HG02588 (cell line): ENCODE results near the gene SLC12A7.
A peak's percentile ranks its signal among the peaks of the same experiment; 100 is the strongest.
"Not testable (repeated sequence)": the region's sequence is repeated elsewhere in the genome, so short reads cannot be mapped to it uniquely, and the experiment has no call there.

Experiments
- ATAC-seq: cut with Tn5 transposase; IDR thresholded peaks from one replicate; pipeline ENCODE4 v1.9.1; 2021; ENCODE audit warnings: mild to moderate bottlenecking, moderate library complexity; ENCODE audit not compliant: unreplicated experiment

SLC12A7 gene

GRCh38 chr5:1011741-1012312 is 100.0 kb downstream of the SLC12A7 start:
- no peak for ATAC-seq

GRCh38 chr5:1011226-1011631 is 100.6 kb downstream of the SLC12A7 start:
- no peak for ATAC-seq

GRCh38 chr5:1010641-1011046 is 101.2 kb downstream of the SLC12A7 start:
- ATAC-seq: no peak

DNA sequence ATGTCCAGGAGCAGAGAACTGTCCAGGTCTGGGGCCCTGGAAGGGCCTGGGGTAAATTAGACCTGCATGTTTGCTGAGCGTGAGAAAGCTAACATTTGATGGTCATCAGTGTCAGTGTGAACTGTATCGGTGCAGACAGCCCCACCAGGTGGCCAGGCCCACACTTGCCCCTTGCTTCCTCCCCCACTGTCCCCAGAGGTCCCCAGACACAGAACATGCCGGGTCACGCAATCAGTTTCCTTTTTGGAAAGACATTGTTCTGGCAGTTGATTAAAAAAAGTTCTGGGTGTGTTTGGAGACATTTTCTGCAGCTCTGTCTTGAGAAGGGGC is 101.7 kb downstream of the SLC12A7 start:
- ATAC-seq: no peak

GRCh38 chr5:1009359-1010180 is 102.3 kb downstream of the SLC12A7 start:
- no peak for ATAC-seq

DNA sequence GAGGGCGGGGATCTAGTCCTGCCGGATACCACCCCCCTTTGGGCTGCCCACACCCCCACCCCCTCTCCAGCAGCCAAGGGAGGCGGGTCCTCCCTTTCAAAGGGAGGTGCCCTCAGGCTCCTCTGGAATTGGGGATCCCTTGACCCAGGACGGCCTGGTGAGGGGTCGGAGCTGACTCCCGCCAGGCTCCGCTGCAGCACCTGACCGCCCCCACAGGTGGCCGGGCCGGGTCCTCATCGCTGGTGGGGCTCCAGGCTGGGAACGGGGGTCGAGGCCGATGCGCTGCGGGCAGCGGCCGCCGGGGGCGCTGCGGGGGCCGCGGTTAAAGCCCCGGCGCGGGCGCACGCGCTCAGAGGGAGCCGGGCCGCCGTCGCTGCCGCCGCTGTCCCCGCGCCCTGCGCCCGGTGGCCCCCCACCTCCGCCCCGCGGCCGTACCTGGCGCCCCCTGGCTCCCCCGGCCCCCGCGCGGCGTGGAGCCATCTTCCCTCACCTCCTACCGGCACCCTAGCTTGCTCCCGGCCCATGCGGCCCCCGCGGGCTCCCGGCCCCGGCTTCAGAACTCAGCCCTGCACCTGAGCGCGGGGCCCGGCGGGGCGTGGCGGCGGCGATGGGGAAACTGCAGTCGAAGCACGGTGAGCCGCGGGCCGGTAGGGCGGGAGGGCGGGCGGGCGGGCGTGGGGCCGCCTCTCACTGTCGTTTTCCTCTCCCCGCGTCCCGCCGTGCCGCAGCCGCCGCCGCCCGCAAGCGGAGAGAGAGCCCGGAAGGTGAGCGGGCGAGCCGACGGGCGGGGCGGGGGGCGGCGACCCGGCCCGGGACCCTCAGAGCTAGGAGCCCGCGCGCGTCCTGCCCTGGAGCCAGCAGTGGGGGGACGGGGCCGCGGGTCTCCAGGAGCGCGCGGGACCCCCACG is 103.2 kb downstream of the SLC12A7 start, which contains the start of gene NKD2:
NKD2 (plus strand) TSS at position 352 of the 908 bp plus-strand sequence; CDS start at position 608, 256 bp downstream.
- peak; percentile 37 for ATAC-seq

DNA sequence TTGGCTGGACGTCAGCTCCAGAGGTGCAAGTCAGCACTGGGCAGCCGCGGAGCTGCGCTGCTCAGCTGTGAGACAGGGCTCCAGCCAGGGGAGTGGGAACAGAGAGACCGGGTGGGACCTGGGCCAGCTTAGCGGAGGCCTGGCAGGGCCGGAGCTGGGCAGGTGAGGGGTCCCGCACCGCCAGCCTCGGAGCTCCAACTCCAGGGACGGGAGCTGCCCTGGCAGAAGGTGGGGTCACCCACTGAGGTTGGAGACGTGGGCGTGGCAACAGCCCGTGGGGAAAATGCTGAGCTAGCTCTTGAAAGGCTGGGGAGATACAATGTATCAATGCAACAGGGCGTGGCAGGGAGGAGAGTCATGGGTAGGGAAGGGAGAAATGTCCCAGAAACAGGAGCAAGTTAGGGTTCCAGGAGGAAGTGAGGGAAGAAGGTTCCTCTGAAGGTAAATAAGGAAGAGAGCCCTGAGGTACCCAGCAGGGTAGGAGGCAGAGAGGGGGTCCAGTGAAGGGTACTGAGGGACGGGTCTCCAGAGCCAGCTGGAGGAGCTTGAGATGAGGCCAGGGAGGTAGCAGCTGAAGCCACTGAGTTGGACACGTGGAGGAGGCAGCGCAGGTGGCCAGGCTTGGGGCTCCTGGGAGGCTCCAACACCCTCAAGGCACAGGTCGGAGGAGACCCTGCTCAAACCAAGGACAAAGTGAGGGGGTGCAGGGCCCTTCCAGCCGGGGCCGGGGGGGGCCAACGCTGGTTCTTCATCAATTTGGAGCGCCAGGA is 104.0 kb downstream of the SLC12A7 start:
- no peak for ATAC-seq

GRCh38 chr5:1007221-1007680 is 104.6 kb downstream of the SLC12A7 start:
- no peak for ATAC-seq

- ATAC-seq: no peak
Measured at GRCh38 chr5:1006656-1007071, 105.2 kb downstream of the SLC12A7 start.

GRCh38 chr5:1005904-1006655 is 105.8 kb downstream of the SLC12A7 start:
- ATAC-seq: no peak

GRCh38 chr5:1005249-1005851 is 106.5 kb downstream of the SLC12A7 start:
- no peak for ATAC-seq

GRCh38 chr5:1004461-1005248 is 107.2 kb downstream of the SLC12A7 start:
- no peak for ATAC-seq

- ATAC-seq: no peak
Measured at GRCh38 chr5:1003296-1003937, 108.4 kb downstream of the SLC12A7 start.

DNA sequence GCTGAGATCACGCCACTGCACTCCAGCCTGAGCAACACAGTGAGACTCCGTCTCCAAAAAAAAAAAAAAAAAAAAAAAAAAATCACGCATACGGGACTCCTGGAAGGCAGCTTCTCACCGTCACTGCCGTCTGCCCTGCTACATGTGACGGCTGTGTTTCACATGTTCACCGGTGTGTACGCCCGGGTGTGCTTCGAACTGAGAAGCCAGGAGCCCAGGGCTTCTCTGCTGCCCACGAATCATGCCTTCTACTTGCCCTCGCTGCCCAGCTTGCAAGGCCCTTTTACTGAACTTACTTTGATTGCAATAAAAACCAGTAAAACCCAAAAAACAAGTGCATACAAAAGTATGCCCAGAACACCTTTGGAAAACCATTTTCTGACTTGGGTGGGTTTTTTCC is 109.0 kb downstream of the SLC12A7 start:
- no peak for ATAC-seq

DNA sequence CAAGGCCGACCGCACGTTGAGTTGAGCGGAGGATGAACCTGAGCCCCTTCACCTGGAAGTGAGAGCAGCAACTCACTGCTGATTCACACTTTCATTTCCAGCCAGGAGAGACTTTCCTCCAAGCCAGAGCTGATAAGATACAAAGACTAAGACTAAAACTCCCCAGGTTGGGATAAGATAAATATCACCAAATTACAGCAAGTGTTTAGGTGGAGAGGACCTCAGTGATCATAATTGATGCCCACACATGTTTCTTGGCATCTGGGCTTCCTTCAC is 109.7 kb downstream of the SLC12A7 start:
- ATAC-seq: no peak

GRCh38 chr5:1001406-1002270 is 110.2 kb downstream of the SLC12A7 start:
- ATAC-seq: no peak

- ATAC-seq: not testable (repeated sequence)
Measured at GRCh38 chr5:1000831-1001230, 111.0 kb downstream of the SLC12A7 start.
